Gastrocnemius medialis (tissue), 4 donors: ENCODE measurements around the gene CENPP.

Experiments used
- POLR2A ChIP-seq, 2 donors: fragments of 450-650 bp; IDR thresholded peaks; one replicate each; pipeline ENCODE4 v1.6.1; 2017; ENCODE audit warnings: antibody characterized with exemption in 2 of 2, mild to moderate bottlenecking in 2 of 2, moderate library complexity in 2 of 2
- TF ChIP-seq, protein P1 (sequence below), 5 experiments: fragments of 450-650 bp in 3 of 5; fragments of 200-600 bp in 2 of 5; sonication (generic) in 2 of 5; IDR thresholded peaks in 4 of 5; conservative IDR thresholded peaks in 1 of 5; 1 replicate in 4 of 5; 2 replicates in 1 of 5; pipeline ENCODE4 v1.5.1; 2016 to 2019; ENCODE audit warnings: antibody characterized with exemption in 5 of 5, mild to moderate bottlenecking in 3 of 5, moderate library complexity in 3 of 5

GRCh38 chr9:92395617-92396016 is 69.9 kb downstream of the CENPP start:
- TF ChIP-seq, protein P1, sequence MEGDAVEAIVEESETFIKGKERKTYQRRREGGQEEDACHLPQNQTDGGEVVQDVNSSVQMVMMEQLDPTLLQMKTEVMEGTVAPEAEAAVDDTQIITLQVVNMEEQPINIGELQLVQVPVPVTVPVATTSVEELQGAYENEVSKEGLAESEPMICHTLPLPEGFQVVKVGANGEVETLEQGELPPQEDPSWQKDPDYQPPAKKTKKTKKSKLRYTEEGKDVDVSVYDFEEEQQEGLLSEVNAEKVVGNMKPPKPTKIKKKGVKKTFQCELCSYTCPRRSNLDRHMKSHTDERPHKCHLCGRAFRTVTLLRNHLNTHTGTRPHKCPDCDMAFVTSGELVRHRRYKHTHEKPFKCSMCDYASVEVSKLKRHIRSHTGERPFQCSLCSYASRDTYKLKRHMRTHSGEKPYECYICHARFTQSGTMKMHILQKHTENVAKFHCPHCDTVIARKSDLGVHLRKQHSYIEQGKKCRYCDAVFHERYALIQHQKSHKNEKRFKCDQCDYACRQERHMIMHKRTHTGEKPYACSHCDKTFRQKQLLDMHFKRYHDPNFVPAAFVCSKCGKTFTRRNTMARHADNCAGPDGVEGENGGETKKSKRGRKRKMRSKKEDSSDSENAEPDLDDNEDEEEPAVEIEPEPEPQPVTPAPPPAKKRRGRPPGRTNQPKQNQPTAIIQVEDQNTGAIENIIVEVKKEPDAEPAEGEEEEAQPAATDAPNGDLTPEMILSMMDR (IDR thresholded peaks at IDR 0.05 in 4 of 5, conservative IDR thresholded peaks at IDR 0.05 in 1 of 5) = no peak
- TF ChIP-seq POLR2A (IDR thresholded peaks at IDR 0.05) = no peak
